Medulla oblongata (tissue), 1 donor: ENCODE data around the gene GSK3A.

Experiments used
- DNase-seq: peaks from one replicate; pipeline ENCODE4 v3.0.0-alpha.2; 2015; ENCODE audit errors: extremely low spot score

Gene GSK3A

DNA sequence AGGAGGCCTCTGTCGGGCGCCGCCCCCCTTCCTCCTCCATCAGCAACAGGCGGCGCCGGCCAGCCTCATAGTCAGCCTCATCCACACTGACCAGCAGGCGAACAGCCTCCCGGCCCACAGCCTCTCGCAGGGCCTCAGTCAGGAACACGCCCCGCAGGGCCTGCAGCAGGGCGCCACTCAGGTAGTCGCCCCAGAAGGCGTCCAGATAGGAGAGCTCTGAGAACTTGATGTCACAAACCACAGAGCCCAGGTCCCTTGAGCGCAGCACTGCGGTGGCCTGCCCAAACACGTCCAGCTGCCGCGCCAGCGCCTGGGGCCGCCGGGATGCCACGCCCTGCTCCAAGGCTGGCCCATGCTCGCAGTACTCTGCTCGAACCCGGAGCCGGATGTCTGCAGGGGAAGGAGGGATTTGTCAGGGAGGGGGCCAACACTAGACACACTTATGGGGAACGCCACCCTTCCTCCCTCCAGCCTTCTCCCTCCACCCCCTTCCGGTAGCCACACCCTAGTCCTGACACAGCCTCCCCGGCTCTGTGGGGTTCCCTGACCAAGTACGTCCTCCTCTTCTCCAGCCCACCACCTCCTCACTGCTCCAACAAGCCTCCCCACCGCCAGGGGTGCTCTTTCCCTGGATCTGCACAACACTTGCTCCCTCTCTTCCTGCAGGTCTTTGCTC, 42.8 kb downstream of the GSK3A start:
- DNase-seq: no peak

GRCh38 chr19:42198676-42199439, 43.5 kb downstream of the GSK3A start:
- no peak for DNase-seq

GRCh38 chr19:42197375-42197817, 45.0 kb downstream of the GSK3A start:
- DNase-seq: no peak

DNA sequence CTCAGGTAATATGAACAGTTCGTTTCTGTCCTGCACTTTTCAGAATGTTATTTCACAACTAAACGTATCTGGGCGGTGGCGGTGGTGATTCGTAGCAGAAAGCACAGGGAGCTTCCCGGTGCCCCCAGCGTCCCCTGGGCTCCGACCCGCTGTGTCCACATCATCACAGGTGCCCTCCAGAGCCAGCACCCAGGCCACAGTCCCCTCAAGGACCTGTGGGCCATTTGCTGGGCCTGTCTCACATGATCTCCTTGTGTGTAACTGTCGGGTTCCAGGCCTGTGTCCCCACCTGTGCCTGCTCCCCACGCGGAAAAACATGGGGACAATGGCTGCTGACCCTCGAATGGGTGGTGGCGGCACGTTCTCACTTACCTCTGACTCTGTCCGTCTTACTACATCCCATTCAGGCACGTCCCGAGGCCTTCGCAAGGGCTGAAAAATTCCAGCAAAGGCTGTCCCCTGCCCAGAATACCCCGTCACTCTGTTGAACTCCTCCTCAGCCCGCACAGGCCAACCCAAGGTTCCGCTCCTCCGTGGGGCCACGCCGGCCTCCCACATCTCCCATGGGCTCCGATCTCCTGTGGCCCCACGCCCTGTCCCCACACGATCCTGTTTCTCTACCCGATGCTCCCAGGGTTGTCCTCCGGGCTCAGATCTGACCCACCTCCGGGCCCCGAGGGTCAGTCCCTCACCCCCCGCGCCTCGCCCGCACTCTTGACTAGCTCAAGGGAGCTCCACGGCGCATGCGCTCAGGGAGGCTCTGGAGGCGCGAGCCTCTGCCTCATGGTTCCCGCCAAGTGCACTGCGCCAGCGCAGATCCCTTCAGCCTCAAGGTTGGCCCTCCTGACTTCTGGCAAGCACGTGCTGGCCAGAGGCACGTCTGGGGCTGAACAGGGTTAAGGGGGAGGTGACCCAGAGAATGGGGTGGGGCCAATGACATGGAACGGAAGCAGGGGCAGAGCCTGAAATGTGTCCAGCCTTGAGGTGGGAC, 46.1 kb downstream of the GSK3A start:
- DNase-seq: no peak

GRCh38 chr19:42193706-42194105, 48.7 kb downstream of the GSK3A start:
- DNase-seq: no peak

- no peak for DNase-seq
These were observed 49.1 kb downstream of the GSK3A start for GRCh38 chr19:42193294-42193693.

DNA sequence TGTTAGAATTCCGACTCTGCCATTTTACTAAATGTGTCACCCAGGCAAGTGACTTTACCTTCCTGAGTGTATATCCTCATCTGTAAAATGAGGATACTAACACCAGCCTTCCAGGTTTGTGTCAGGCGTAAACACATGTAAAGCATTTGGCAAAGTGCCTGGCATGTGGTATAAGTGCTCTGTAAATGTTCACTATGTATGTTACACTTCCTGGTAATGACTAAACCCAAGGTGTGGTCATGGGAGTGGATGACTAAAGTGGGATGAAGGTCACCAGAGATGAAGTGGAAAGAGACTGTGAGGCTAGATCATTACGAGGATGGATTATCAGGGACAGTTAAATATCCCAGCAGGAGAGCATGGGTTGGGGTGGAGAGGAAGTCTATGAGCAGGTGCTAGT, 50.5 kb downstream of the GSK3A start:
- no peak for DNase-seq

DNA sequence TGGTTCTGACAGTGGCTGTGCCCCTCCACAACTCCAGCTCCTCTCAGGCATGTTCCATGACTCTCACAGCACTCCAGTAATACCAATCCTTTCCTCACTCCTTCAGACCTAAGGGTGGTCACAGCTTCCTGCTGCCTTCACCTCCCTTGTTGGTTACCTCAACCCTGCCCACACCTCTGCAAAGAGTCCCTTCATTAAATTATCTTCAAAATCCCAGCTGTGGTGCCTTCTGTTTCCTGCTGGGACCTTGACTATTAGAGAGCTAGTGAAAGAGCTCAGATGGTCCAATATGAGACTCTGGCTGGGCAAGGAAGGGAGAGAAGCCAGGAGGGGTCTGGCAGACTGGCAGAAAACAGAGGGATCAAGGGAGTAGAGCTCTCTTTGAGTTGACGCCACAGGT, 51.1 kb downstream of the GSK3A start:
- DNase-seq: no peak

DNA sequence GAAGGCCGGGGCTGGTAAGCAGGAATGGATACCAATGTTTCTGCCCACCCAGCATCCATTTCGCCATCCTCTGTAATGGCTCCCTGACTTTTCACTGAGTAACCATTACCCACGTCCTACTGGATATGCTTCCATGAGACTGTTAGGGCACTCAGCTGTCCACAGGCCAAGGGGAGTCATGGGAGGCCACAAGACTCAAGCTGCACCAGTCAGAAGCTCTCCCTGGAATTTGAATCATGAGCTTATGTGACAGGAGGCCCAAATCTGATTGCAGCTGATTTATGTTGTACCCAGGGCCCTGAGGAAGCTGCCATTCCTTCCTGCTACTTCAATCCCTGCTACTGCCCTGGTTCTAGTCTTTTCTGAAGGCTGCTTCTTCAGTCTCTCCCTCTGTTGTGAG, 53.3 kb downstream of the GSK3A start:
- DNase-seq: no peak

GRCh38 chr19:42188665-42189064, 53.7 kb downstream of the GSK3A start:
- no peak for DNase-seq

DNA sequence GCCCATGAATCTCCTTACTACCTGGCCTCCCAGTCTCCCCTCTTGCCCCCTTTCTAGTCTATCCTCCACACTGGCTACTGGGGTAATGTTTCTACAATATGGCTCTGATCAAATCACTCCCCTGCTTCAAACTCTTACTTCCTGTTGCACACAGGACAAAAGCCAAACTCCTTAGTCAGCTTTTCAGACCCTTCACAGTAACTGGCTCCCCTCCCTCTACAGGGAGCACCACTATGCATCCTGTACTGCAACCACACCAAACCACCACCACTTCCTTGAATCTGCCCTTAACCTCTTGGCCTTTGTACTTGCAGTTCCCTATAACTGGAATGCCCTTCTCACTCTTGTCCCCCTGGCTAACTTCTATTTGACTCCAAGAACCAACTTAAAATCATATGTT, 57.1 kb downstream of the GSK3A start:
- DNase-seq: peak; percentile 47

GRCh38 chr19:42184401-42184861, 58.0 kb downstream of the GSK3A start:
- DNase-seq: peak; percentile 91
